GM18526 (cell line): ENCODE measurements around the gene B3GNT7.

ENCODE experiments used
- POLR2A ChIP-seq: IDR thresholded peaks from 3 replicates; pipeline ENCODE4 v1.6.1; 2011; ENCODE audit not compliant: insufficient read length; ENCODE audit errors: extremely low read depth

Gene B3GNT7

DNA sequence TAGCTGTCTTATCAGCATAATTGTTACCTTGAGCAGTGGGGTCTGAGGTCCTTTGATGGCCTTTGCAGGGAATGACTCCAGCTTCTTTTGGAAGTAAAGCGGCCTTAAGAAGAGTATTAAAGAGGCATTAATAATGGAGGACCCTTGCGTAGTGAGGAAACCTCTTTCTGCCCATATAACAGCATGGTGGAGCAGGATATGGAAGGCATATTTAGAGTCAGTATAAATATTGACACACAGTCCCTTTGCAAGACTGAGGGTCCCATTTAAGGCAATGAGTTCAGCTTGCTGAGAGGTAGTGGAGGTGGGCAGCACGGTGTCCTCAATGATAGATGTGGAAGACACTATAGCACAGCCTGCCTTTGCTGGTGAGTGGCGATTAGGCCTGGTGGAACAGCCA, 36.1 kb downstream of the B3GNT7 start:
- no peak for TF ChIP-seq POLR2A

DNA sequence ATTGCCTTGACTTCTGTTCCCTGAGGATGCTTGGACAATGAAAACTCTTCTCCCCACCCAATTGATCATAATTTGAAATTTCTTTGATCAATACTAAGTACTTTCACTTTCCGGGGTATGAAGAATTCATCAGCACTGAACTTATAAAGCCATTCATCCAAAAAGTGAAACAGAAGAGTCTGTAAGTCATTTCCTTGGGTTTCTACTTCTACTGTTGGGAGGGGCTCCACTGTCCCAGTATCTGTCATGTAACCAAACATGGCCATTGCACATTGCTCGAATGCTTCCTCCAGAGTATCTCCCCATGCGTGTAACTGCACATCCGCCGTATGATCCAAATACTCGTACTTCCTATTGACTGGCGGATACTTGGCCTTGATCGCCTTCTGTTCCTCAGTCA, 38.5 kb downstream of the B3GNT7 start:
- no peak for TF ChIP-seq POLR2A

DNA sequence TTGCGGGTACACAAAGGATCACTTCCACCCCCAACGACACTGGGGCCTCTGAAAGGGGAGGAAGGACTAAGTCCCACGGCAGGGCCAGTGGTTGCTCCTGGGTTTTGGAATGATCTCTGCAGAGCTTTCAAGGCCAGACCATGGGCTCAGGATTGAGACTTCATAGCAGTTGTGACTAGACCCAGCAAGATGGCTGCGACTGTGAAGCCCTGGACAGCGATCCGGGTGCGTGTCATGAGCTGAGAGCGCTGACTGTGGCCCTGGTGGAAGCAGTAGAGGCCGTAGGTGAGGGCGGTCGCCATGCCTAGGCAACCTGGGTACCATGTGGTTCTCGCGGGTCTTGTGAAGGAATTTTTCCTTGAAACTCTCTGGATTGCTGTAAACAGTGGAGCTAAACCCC, 41.4 kb downstream of the B3GNT7 start:
- no peak for TF ChIP-seq POLR2A

DNA sequence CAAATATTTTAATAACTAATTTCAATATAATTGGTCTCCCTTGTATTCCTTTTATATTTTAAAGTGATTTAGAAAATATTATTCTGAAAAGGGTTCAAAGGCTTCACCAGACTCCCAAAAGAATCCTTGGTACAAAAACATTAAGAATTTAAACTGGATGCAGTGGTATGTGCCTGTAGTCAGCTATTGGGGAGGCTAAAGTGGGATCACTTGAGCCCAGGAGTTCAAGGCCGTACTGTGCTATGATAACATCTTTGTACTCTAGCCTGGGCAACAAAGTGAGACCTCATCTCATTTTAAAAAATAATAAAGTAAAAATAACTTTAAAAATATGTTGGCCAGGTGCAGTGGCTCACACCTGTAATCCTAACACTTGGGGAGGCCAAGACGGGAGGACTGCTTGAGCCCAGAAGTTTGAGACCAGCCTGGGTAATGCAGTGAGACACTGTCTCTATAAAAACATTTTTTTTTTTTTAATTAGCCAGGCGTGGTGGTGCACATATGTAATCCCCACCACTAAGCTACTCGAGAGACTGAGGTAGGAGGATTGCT, 54.1 kb downstream of the B3GNT7 start:
- TF ChIP-seq POLR2A = no peak

DNA sequence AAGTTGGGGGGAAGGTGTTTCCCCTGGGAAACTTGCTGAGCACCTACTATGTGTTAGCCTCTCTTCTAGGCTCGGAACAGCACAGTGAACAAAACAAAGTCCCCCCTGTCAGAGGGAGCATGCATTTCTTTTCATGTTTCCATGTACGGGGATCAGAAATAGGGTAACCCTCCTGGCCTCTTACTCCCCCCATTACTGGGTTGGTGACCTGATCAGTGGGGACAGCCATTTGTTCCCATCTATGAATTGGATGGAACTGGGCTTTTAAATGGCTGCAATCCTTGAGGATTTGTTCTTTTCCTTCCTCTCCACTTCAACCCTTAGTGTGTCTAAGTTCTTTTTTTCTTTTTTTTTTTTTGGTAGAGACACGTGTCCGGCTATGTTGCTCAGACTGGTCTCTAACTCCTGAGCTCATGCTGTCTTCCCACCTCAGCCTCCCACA, 55.1 kb downstream of the B3GNT7 start:
- TF ChIP-seq POLR2A = no peak
